Inflammatory macrophage (primary cell): ENCODE data around the gene VSTM2L.

ENCODE experiments used
- DNase-seq, 2 donors: peaks; one replicate each; pipeline ENCODE4 v3.0.0-alpha.2; 2020 to 2022

VSTM2L gene

GRCh38 chr20:37920270-37920669 lies 17.3 kb downstream of the VSTM2L start:
- DNase-seq = no peak

- DNase-seq = no peak
Observed at GRCh38 chr20:37920679-37921322, 17.9 kb downstream of the VSTM2L start.

GRCh38 chr20:37921341-37921929 lies 18.5 kb downstream of the VSTM2L start:
- DNase-seq = no peak

- DNase-seq = no peak
Observed at GRCh38 chr20:37922016-37922415, 19.1 kb downstream of the VSTM2L start.

GRCh38 chr20:37925265-37926165 lies 22.6 kb downstream of the VSTM2L start:
- no peak for DNase-seq

GRCh38 chr20:37926612-37927011 lies 23.7 kb downstream of the VSTM2L start:
- DNase-seq = no peak

- peak; percentile 71 to 93 for DNase-seq
Observed at GRCh38 chr20:37927410-37928095, 24.6 kb downstream of the VSTM2L start.

- DNase-seq = no peak
Observed at GRCh38 chr20:37928996-37929682, 26.2 kb downstream of the VSTM2L start.

GRCh38 chr20:37929683-37930014 lies 26.7 kb downstream of the VSTM2L start:
- DNase-seq = no peak

- no peak for DNase-seq
Observed at GRCh38 chr20:37931153-37931922, 28.4 kb downstream of the VSTM2L start.

- DNase-seq = no peak
Observed at GRCh38 chr20:37932074-37932473, 29.1 kb downstream of the VSTM2L start.

- no peak for DNase-seq
Observed at GRCh38 chr20:37932919-37933318, 30.0 kb downstream of the VSTM2L start.

GRCh38 chr20:37933786-37934633 lies 31.1 kb downstream of the VSTM2L start:
- DNase-seq = peak; percentile 18 to 63

GRCh38 chr20:37934634-37935375 lies 31.9 kb downstream of the VSTM2L start:
- no peak for DNase-seq

- DNase-seq = peak; percentile 69 to 86
Observed at GRCh38 chr20:37935435-37935834, 32.5 kb downstream of the VSTM2L start.

- DNase-seq = no peak
Observed at GRCh38 chr20:37936041-37936440, 33.1 kb downstream of the VSTM2L start.

GRCh38 chr20:37936451-37936850 lies 33.5 kb downstream of the VSTM2L start:
- no peak for DNase-seq

- no peak for DNase-seq
Observed at GRCh38 chr20:37937686-37938085, 34.8 kb downstream of the VSTM2L start.

GRCh38 chr20:37938181-37938750 lies 35.3 kb downstream of the VSTM2L start:
- no peak for DNase-seq

GRCh38 chr20:37938954-37939353 lies 36.0 kb downstream of the VSTM2L start:
- no peak for DNase-seq
